GM19240 (cell line): ENCODE data around the gene SEBOX.

Experiments
- DNase-seq: peaks from one replicate; pipeline ENCODE4 v3.0.0; 2011; ENCODE audit warnings: low spot score; ENCODE audit not compliant: insufficient read length

The SEBOX gene, protein sequence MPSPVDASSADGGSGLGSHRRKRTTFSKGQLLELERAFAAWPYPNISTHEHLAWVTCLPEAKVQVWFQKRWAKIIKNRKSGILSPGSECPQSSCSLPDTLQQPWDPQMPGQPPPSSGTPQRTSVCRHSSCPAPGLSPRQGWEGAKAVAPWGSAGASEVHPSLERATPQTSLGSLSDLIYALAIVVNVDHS

DNA sequence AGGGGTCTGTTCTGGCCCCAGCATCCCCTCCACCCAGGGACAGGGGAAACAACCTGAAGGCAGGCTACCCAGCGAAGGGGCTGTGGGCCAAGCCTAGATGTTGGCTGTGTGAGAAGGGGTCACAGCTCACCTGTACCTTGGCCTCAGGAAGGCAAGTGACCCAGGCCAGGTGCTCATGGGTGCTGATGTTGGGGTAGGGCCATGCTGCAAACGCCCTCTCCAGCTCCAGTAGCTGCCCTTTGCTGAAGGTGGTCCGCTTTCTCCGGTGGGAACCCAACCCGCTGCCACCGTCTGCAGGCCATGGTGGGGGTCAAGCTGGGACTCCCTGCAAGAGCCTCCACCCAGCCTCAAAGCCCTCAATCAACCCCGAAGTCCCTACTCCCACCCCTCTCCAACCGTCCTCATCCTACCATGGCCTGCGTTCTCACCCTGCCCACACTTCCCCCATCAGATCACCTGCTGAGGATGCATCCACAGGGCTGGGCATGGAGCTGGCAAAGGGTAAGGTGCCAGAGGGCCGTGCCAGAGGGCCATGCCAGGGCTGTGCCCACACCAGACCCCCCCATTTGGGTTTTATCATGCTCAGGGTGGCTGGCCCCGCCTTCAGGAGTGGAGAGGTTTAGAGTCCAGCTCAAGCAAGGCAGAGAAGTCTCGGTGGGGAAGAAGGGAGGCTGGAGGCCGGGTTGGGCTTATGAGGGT is at the start of gene SEBOX:
SEBOX (minus strand) TSS at position 535 of the 699 bp plus-strand sequence; CDS start at position 487, 48 bp downstream.
- no peak for DNase-seq

DNA sequence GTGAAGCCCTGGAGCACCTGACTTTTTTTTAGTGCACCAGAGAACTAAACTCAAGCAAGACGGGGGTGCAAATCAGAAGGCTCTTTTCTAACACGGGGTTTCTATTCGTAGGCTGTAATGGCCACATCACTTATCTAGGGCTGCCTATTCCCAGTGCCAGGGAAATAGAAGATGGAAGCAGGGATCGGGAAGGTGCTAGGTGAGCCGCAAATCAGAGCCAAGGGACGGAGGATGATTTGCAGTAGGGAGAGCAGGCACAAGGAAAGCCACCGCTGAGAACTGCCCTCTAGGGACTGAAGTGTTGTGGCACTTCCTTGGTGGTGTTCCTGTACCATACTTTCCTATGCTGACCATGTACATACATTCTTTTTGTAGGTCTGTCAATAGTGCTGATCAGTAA is 48.8 kb upstream of the SEBOX start:
- no peak for DNase-seq

DNA sequence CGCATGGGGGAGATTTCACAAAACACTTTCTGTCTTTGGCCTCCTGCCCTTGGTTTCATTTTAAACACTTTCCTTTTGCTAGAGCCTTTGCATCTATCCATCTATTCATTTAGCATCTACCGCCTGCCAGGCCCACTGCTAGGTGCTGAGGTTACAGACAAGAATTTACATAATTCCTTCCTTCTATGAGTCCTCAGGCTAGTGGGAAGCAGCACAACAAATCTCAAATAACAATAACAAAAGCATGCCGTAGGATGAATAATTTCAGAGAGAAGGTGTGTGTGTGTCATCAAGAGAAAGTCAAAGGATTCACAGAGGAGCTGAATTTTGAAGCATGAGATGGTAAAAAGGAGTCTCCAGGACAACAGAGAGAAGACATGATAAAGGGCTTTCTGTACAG is 47.1 kb upstream of the SEBOX start:
- no peak for DNase-seq

DNA sequence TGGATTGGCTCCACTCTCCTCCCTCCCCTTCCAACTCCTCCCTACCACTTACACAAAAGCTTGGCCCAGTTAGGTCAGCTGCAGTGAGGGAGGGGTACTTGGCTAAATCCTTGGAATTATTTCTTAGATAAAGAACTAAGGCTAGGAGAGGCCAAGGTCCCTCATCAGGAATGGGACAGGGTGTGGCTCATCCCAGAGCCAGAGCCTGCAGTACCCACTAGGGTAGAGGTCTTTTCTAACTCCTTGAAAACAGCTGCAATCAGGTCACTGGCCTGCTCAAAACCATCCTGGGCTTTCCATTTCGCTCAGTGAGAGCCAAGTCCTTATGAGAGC is 42.9 kb upstream of the SEBOX start:
- no peak for DNase-seq

DNA sequence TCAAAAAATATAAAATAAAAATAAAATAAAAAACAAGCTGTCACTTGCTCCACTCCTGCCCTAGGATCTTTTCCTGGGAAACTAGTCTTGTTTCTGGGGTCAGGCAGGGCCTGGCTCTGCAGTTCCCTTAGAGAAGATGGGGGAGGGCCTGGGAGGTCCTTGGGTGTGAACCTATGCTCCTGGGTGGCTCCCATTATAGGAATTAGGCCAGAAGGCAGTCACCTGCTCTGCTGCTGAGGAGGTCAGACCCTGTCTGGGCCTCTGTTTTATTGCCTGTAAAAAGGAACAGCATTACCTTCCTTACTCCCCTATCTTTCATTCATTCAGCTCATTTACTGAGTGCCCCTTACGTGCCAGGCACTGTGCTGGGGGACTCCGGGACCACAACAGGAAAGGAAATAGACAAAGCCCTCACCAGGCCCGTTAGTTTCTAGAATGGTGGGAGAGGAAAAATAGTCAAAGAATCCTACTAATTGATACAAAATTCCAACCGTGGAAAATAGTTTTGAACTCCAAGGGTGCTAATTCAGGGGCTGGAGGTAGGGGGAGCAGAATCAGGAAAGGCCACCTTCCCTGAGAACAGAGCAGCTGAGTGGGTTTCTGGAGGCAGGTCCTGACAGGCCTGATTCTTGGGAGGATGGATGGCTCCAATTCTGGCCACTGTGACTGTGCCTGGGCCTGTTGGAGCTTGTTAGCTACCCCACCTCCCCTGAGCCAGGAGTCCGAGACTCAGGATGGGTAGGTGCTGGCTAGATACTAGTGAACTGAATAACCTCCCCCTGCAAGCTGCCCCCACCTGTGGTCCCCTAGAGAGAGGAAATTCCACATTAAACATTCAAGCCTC is 42.4 kb upstream of the SEBOX start:
- no peak for DNase-seq

DNA sequence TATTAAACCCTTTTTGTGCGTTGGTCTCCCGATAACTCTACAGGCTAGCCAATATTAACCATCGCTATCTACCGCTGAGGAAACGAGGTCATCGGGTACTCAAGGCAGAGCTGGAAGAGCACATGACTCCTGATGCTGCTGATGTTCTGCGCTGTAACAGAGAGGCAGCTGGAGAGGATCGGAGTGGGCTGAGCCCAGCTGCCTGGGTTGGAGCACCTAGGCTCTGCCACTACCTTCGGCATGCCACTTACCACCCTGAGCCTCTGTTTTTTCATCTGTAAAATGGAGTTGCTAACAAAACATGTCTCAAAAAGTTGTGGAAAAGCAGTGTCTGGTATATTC is 41.4 kb upstream of the SEBOX start:
- no peak for DNase-seq

DNA sequence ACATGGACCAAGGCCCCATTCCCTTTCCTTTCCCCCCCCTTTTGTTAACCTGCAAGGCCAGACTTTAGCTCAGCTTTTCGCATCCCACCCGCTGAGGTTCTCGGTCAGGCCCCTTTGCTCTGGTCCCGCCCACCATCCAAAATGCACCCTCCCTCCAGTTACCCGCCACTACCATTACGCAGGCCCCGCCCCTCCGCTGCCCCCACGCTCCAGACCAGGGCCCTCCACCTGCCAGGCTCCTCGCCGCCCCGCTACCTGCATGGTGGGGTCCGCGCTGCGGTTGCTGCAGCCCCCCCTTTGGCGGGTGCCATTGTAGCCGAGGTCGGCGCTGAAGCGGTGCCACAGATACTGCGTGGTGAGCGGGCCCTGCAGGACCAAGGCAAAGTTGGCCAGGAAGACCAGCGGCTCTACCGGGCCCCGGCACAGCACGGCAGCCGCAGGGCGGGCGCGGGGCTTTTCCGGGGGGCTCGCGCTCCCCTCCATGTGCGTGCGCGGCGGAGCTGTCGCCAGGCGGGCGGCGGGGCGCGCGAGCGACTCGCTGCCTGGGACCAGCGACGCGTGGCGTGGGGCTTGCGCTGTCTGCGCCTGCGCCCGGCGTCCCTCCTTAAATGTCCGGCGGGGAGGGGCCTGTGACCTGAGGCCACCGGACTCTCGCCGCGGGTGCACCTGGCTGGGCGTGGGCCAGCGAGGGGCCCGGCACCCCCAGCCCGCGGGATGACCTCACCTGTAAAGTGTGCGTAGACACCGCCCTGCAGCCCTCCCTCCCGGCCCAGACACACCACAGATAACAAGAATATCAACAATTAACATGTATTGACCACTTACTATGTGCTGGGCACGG is 40.9 kb upstream of the SEBOX start, which contains the start of gene SLC46A1:
SLC46A1 (minus strand) TSS at position 581 of the 841 bp plus-strand sequence; CDS start at position 483, 98 bp downstream.
- no peak for DNase-seq

DNA sequence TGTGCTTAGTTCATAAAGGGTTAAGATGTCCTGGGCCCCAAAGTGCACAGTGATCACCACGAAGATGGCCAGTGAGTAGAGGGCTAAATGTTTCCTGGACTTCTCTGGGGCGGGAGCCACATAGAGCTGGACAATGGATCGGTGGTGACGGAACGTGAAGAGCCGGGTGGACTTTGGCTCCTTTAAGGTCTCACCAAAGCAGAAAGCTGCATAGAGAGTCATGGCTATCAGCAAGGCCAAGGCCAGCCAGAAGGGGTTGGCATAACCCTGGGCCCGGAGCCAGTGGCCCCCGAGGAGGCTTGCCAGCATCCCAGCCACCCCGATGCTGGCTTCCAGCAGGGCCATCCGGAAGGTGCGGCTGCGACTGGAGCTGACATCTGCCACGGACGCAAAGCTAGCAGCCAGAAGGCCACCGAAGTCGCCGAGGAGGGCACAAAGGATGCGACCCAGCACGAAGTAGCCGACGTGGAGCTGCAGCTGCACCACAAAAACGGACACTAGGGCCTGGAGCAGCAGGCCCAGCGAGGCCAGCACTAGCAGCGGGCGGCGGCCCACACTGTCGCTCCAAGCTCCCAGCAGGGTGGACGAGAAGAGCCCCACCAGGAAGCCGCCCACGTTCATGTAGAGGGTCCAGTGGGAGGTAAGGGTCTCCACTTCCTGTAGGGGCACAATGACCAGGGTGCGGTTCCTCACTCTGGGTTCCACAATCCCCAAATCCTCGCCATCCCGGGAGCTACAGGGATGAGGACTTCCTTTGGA is 40.0 kb upstream of the SEBOX start:
- no peak for DNase-seq

DNA sequence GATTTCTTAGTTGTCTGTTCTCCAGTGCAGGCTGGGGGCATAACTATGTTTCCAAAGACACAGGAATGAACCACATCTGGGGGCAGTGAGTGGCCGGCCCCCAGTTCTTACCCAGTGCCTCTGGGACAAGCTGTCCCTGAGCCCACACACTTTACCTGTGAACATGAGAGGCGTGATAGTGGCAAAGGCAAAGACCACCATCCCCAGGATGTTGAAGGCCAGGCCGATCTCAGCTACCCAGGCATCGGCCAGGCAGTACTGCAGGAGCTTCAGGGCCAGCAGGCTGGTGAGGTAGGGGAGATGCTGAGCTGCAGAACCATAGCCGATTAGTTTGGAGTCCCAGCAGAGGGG is 39.4 kb upstream of the SEBOX start:
- no peak for DNase-seq

DNA sequence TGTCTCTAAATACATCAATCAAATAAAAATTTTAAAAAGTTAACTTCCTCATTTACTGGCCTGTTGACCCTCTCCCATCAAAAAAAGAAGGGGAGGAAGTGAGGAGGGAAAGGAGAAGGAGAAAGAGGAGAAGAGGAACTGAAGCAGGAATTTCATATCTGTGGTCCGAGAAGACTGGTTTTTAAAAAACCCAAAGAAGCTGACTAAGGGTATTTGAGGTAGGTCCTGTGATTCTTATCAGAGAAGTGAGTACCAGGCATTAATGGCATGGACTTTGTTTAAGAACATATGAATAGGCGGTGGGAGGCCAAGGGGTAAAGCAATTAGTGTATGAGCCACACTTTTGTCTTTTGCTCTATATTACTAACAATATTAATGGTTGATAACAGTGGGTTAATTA is 39.0 kb upstream of the SEBOX start:
- no peak for DNase-seq

DNA sequence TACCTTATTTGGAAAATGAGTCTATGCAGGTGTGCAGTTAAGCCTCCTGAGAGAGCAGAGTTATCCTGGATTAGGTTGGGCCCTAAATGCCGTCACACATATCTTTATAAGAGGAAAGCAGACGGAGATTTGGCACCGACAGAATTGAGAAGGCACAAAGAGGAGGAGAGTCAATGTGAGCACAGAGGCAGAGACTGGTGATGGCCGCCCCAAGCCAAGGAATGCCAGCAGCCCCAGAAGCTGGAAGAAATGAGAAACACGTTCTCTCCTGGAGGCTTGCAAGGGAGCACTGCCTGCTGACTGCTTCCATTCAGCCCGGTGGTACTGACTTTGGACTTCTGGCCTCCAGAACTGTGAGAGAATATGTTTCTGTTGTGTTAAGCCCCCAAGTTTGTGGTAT is 37.8 kb upstream of the SEBOX start:
- DNase-seq: no peak

DNA sequence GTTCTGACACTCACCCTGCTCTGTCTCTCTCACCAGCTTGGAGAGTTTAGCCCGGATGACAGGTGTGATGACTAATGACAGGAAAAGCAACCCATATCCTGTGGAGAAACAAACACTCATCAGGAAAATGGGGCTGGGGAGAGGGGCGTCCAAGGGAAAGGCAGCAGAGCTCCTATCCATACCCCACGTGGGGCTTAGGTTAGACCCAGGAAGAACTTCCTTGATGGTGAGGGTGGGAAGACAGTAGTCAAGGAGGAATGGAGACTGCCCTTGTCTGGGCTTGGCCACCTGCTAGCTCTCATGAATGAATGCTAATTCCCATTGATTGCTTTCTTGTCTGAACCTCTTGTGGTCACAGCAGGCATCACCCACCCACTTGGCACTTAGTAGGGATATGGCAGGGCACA is 37.2 kb upstream of the SEBOX start:
- DNase-seq: no peak

DNA sequence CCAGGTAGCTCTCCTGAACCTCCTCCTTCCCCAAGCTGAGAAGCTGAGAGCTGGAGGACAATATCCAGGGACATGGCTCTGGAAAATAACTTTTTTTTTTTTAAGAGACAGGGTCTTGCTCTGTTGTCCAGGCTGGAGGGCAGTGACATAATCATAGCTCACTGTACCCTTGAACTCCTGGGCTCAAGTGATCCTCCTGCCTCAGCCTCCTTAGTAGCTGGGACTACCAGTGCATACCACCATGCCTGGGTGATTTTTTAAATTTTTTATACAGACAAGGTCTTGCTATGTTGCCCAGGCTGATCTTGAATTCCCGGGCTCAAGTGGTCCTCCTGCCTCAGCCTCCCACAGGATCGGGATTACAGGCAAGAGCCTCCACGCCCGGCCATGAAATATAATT is 34.8 kb upstream of the SEBOX start:
- no peak for DNase-seq

DNA sequence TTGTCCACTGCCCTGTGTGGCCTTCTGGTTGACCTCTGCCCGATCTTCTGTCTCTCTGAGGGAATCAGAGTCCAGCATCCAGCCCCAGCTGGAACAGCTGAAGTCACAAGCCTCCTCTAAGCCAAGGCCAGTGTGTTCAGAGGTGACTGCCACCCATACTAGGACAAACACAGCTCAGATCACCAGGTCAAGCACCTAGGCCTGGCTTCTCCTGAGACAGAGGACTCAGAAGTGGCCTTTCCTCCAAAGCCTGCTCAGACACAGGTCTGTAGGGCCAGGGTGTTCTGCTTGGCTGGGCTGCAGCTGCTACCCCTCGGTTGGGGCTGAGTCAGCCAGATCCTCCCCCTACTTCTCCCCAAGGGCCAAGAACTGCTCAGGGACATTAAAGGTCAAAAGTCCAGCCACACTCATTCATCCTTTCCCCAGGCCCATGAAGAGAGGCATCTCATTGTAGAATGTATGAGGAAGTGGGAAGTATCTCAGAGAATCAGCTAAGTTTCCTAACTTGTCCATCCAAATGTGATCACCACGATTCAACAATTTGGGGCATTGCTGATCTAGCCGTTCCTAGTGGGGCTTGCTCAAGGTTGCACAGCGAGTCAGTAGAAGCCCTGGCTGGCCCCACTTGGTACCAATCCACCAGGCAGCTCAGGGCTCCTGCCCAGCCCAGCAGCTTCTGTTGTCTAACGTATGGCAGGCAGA is 33.4 kb upstream of the SEBOX start:
- no peak for DNase-seq

DNA sequence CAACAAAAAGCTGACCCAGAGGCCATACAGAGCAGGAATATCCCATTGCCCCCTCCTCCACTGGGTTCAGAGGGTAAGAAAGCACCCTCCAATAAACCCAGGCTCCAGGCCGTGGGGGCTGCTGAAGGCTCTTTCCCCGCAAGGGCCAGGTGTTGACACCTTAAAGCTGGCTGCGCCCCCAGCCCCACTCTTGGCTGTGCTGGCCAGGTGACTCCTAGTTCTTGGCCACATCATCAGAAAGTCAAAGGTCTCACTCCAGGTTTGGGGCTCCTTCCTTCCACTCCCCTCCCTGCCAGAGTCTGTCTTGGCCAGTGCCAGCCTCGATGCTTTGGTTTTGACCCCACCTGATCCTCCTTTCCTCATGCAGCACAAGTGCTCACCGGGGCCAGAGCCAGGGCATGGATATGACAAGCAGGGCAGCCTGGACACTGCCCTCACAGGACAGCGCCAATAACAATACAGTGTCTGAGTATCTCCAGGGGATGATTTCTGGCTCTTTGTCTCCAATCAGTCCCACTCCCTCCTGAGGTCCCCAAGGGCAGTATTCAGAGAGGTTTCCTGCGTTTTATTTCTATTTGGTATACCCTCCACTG is 32.8 kb upstream of the SEBOX start:
- DNase-seq: no peak

DNA sequence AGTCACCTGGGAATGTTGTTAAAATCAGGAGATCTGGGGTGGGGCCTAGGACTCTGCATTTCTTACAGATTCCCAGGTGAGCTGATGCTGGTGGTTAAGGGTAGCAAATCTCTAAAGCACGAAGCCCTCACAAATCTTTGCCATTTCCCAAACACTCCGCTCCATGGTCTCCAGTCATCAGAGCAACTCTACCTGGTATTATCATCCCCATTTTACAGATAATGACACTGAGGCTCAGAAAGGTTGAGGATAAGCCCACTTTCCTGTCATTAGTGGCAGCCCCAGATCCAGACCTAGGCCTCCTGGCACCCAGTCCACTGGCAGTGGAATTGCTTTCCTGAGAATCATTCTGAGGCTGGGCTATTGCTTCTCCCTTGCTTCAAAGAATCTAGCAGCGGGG is 32.3 kb upstream of the SEBOX start:
- DNase-seq: no peak

DNA sequence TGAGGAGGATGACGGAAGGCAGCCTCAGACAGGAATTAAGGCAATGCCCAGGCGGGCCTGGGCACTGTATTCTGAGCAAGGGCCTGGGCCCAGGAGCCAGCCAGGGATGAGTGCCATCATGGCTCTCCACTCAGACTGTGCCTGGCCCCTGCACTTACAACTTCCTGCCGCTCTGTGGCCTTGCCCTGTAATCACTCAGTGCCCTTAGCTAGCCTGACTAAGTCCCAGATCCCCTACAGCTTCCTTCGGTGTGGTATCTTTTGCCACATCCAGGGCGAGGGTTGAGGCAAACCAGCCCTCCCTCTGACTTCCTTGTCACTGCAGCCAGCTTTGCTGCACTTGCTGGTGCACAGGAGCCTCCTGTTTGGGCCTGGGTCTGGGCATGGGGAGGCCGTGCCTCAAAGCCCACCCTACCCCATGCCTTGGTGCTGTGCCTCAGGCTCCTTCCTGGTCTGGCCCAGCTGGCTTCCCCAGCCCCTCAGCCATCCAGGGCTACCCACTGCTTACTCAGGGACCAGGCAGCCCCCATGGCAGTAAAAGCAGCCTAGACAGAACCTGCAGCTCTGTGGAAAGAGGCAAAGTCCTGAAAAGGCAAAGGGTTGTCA is 31.7 kb upstream of the SEBOX start:
- no peak for DNase-seq

DNA sequence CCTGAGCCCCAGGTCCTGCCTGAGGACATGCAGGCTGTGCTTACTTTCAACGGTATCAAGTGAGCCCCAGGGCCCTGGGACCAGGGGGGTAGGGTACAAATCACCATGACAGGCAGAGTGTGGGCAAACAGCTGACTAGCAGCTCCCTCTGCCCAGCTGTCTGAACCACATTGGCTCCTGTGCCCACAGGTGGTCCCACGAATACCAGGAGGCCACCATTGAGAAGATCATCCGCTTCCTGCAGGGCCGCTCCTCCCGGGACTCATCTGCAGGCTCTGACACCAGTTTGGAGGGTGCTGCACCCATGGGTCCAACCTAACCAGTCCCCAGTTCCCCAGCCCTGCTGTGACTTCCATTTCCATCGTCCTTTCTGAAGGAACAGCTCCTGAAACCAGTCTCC is 31.0 kb upstream of the SEBOX start:
- no peak for DNase-seq

DNA sequence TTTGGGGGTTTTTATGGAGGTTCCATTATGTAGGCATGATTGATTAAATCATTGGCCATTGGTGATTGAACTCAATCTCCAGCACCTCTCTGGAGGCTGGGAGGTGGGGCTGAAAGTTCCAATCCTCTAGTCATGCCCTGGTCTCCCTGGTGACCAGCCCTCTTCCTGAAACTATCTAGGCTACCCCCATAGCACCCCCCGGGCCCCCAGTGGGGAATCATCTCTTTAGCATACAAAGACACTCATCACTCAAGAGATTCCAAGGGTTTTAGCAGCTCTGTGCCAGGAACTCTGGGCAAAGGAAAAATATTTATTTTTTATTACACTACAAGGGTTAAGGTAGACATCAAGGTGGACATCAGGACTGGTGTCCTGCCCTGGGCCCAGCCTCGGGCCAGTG is 30.4 kb upstream of the SEBOX start:
- DNase-seq: no peak
